H9 (cell line): ENCODE results near the gene CAV2. TPM values are rescaled to one million over a fixed set of nuclear protein-coding genes. Genes with fewer than 3 reads are reported as not detected.

Experiments
- DNase-seq: peaks from one replicate; pipeline ENCODE4 v3.0.0-alpha.2; 2017
- H2AFZ ChIP-seq: one replicate; pipeline ENCODE4 v1.6.1; 2013; ENCODE audit warnings: mild to moderate bottlenecking, low read length, control low read depth, moderate library complexity
- H2AK5ac ChIP-seq: 2 replicates; pipeline ENCODE4 v1.6.1; 2013; ENCODE audit warnings: low read length, control low read depth, mixed read lengths; ENCODE audit not compliant: insufficient read length
- H2BK120ac ChIP-seq: one replicate; pipeline ENCODE4 v1.6.1; 2013; ENCODE audit warnings: low read depth, mild to moderate bottlenecking, low read length, control low read depth, inconsistent platforms; ENCODE audit not compliant: poor library complexity, severe bottlenecking
- H2BK12ac ChIP-seq: 2 replicates; pipeline ENCODE4 v1.6.1; 2013; ENCODE audit warnings: low read length, control low read depth, mixed read lengths, low read depth; ENCODE audit not compliant: insufficient read length
- H2BK15ac ChIP-seq: 2 replicates; pipeline ENCODE4 v1.6.1; 2013; ENCODE audit warnings: low read depth, low read length, control low read depth
- H2BK20ac ChIP-seq: one replicate; pipeline ENCODE4 v1.6.1; 2013; ENCODE audit warnings: low read depth, mild to moderate bottlenecking, low read length, control low read depth, inconsistent platforms; ENCODE audit not compliant: poor library complexity, severe bottlenecking
- H2BK5ac ChIP-seq: 2 replicates; pipeline ENCODE4 v1.6.1; 2013; ENCODE audit warnings: low read length, control low read depth, mixed read lengths; ENCODE audit not compliant: insufficient read length
- H3K14ac ChIP-seq: 2 replicates; pipeline ENCODE4 v1.6.1; 2013; ENCODE audit warnings: low read length, control low read depth; ENCODE audit not compliant: insufficient read depth
- H3K18ac ChIP-seq: 2 replicates; pipeline ENCODE4 v1.6.1; 2013; ENCODE audit warnings: low read depth, mild to moderate bottlenecking, mixed read lengths, low read length, control low read depth; ENCODE audit not compliant: insufficient read length
- H3K23ac ChIP-seq: 2 replicates; pipeline ENCODE4 v1.6.1; 2013; ENCODE audit warnings: low read length, control low read depth, mixed read lengths, low read depth; ENCODE audit not compliant: insufficient read length
- H3K23me2 ChIP-seq: 2 replicates; pipeline ENCODE4 v1.6.1; 2013; ENCODE audit warnings: low read depth, mild to moderate bottlenecking, mixed read lengths, low read length, control low read depth; ENCODE audit not compliant: insufficient read length, poor library complexity, severe bottlenecking
- H3K27ac ChIP-seq: 2 replicates; pipeline ENCODE4 v1.5.1; 2013; ENCODE audit warnings: low read length, control low read depth, mixed read lengths, low read depth; ENCODE audit not compliant: insufficient read length
- H3K27me3 ChIP-seq: 2 replicates; pipeline ENCODE4 v1.6.1; 2013; ENCODE audit warnings: low read length, control low read depth, inconsistent platforms; ENCODE audit not compliant: insufficient read depth
- H3K4ac ChIP-seq: 2 replicates; pipeline ENCODE4 v1.6.1; 2013; ENCODE audit warnings: low read depth, mild to moderate bottlenecking, control low read depth, inconsistent platforms, low read length, moderate library complexity
- H3K4me1 ChIP-seq: 2 replicates; pipeline ENCODE4 v1.6.1; 2013; ENCODE audit warnings: low read length, control low read depth, inconsistent platforms; ENCODE audit not compliant: insufficient read depth
- H3K4me2 ChIP-seq: 2 replicates; pipeline ENCODE4 v1.6.1; 2013; ENCODE audit warnings: low read length, control low read depth, mixed read lengths; ENCODE audit not compliant: insufficient read length, insufficient read depth
- H3K56ac ChIP-seq: 2 replicates; pipeline ENCODE4 v1.6.1; 2013; ENCODE audit warnings: low read depth, mild to moderate bottlenecking, mixed read lengths, low read length, control low read depth; ENCODE audit not compliant: insufficient read length
- H3K79me1 ChIP-seq: 2 replicates; pipeline ENCODE4 v1.6.1; 2013; ENCODE audit warnings: low read depth, mild to moderate bottlenecking, moderate library complexity, low read length, control low read depth, inconsistent platforms; ENCODE audit not compliant: insufficient read depth, poor library complexity, severe bottlenecking
- H3K79me2 ChIP-seq: 2 replicates; pipeline ENCODE4 v1.6.1; 2013; ENCODE audit warnings: low read length, control low read depth, inconsistent platforms; ENCODE audit not compliant: insufficient read depth
- H3K9ac ChIP-seq: 2 replicates; pipeline ENCODE4 v1.6.1; 2013; ENCODE audit warnings: low read length, control low read depth, mixed read lengths; ENCODE audit not compliant: insufficient read length; ENCODE audit errors: extremely low read depth
- H3K9me3 ChIP-seq: one replicate; pipeline ENCODE4 v1.6.1; 2013; ENCODE audit warnings: low read depth, low read length, inconsistent platforms; ENCODE audit not compliant: control insufficient read depth
- H3T11ph ChIP-seq: one replicate; pipeline ENCODE4 v1.6.1; 2013; ENCODE audit warnings: mild to moderate bottlenecking, low read length, control low read depth, inconsistent platforms
- H4K20me1 ChIP-seq: one replicate; pipeline ENCODE4 v1.6.1; 2013; ENCODE audit not compliant: control insufficient read depth, insufficient read length, insufficient read depth
- H4K5ac ChIP-seq: 2 replicates; pipeline ENCODE4 v1.6.1; 2013; ENCODE audit warnings: low read depth, mild to moderate bottlenecking, mixed read lengths, low read length, control low read depth; ENCODE audit not compliant: insufficient read length
- H4K8ac ChIP-seq: replicated peaks from 2 replicates; pipeline ENCODE4 v1.6.1; 2013; ENCODE audit warnings: low read length, control low read depth, mixed read lengths, low read depth; ENCODE audit not compliant: insufficient read length
- H4K91ac ChIP-seq: 2 replicates; pipeline ENCODE4 v1.6.1; 2013; ENCODE audit warnings: low read depth, mild to moderate bottlenecking, moderate library complexity, mixed read lengths, low read length, control low read depth; ENCODE audit not compliant: insufficient read length
- H3K27ac Mint-ChIP-seq, 3 experiments: 2 replicates in 2 of 3; 3 replicates in 1 of 3; pipeline ENCODE4 v1.8.0; 2020 to 2021; ENCODE audit warnings: mixed read lengths in 3 of 3, mild to moderate bottlenecking in 1 of 3, moderate library complexity in 1 of 3
- H3K27me3 Mint-ChIP-seq: 2 replicates; pipeline ENCODE4 v1.8.0; 2021; ENCODE audit warnings: low read depth, mild to moderate bottlenecking, moderate library complexity, mixed read lengths
- H3K36me3 Mint-ChIP-seq, 3 experiments: 2 replicates in 2 of 3; 3 replicates in 1 of 3; pipeline ENCODE4 v1.8.0; 2020 to 2021; ENCODE audit warnings: low read depth in 3 of 3, mixed read lengths in 3 of 3; ENCODE audit not compliant: insufficient read depth in 1 of 3
- H3K4me1 Mint-ChIP-seq, 2 experiments: 2 replicates each; pipeline ENCODE4 v1.8.0; 2020; ENCODE audit warnings: mixed read lengths in 2 of 2
- H3K4me3 Mint-ChIP-seq, 2 experiments: 2 replicates in 1 of 2; 3 replicates in 1 of 2; pipeline ENCODE4 v1.8.0; 2020 to 2021; ENCODE audit warnings: mild to moderate bottlenecking in 2 of 2, mixed read lengths in 2 of 2, moderate library complexity in 1 of 2
- H3K9me3 Mint-ChIP-seq, 2 experiments: 2 replicates in 1 of 2; 3 replicates in 1 of 2; pipeline ENCODE4 v1.8.0; 2020; ENCODE audit warnings: mild to moderate bottlenecking in 2 of 2, mixed read lengths in 2 of 2, moderate library complexity in 1 of 2
- WGBS: extraction: QIAGEN DNeasy Blood & Tissue Kit; methylation state at CpG from one replicate; pipeline ENCODE4 v1.1.7; 2013; ENCODE audit warnings: missing lambda C conversion rate, low lambda C conversion rate, mixed read lengths; ENCODE audit not compliant: insufficient read length; ENCODE audit errors: extremely low coverage; 5-methylcytosine and 5-hydroxymethylcytosine counted together
- total RNA-seq: library from RNA; stranded (reverse); gene quantifications from 2 replicates; pipeline ENCODE4 v1.2.1, GENCODE V29; 2021
- TF ChIP-seq, protein P1 (sequence below): fragments of 200-600 bp; sonication (generic); conservative IDR thresholded peaks from 3 replicates; pipeline ENCODE4 v1.8.0; 2021; ENCODE audit warnings: antibody characterized with exemption, mild to moderate bottlenecking

Gene CAV2
- total RNA-seq, 1 experiment from 2014 or later = 3.7 TPM

GRCh38 chr7:116526897-116527296 is 27.4 kb downstream of the CAV2 start:
- no peaks in the 10 kb centered on the region for H3K9me3 ChIP-seq
- H3K18ac ChIP-seq = no peak overlapping the region
- Mint-ChIP-seq H3K4me3 (peak overlapping the region; percentile 84 to 97), H3K27ac (no peak overlapping the region), H3K9me3 (no peaks in the 10 kb centered on the region), H3K36me3 (no peaks in the 10 kb centered on the region), H3K27me3 (peaks cover 19% of the 10 kb centered on the region), H3K4me1 (peaks cover 46 to 51% of the 10 kb centered on the region in 2 experiments)
- H2AK5ac ChIP-seq = no peak overlapping the region
- H2AFZ ChIP-seq = no peak overlapping the region
- no peak overlapping the region for H2BK12ac ChIP-seq
- no peak overlapping the region for H3K56ac ChIP-seq
- H4K20me1 ChIP-seq = no peaks in the 10 kb centered on the region
- no peaks in the 10 kb centered on the region for H3K27me3 ChIP-seq
- H3K9ac ChIP-seq = no peak overlapping the region
- no peak overlapping the region for H3T11ph ChIP-seq
- H2BK120ac ChIP-seq = no peak overlapping the region
- H2BK5ac ChIP-seq = no peak overlapping the region
- no peak overlapping the region for H2BK15ac ChIP-seq
- no peaks in the 10 kb centered on the region for H3K79me2 ChIP-seq
- no peak overlapping the region for H4K91ac ChIP-seq
- H4K8ac ChIP-seq = no peak overlapping the region
- H3K4me1 ChIP-seq = peaks cover 4% of the 10 kb centered on the region; the same call in 1 of the 2 replicates
- no CpG with 5 or more reads among the region's 5 CpGs for WGBS
- DNase-seq = no peak
- no peak overlapping the region for H2BK20ac ChIP-seq
- TF ChIP-seq, protein P1, sequence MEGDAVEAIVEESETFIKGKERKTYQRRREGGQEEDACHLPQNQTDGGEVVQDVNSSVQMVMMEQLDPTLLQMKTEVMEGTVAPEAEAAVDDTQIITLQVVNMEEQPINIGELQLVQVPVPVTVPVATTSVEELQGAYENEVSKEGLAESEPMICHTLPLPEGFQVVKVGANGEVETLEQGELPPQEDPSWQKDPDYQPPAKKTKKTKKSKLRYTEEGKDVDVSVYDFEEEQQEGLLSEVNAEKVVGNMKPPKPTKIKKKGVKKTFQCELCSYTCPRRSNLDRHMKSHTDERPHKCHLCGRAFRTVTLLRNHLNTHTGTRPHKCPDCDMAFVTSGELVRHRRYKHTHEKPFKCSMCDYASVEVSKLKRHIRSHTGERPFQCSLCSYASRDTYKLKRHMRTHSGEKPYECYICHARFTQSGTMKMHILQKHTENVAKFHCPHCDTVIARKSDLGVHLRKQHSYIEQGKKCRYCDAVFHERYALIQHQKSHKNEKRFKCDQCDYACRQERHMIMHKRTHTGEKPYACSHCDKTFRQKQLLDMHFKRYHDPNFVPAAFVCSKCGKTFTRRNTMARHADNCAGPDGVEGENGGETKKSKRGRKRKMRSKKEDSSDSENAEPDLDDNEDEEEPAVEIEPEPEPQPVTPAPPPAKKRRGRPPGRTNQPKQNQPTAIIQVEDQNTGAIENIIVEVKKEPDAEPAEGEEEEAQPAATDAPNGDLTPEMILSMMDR = no peak
- peaks cover 20% of the 10 kb centered on the region for H3K23me2 ChIP-seq
- peak overlapping the region; percentile 90 for H3K4me2 ChIP-seq
- no peak overlapping the region for H3K23ac ChIP-seq
- no peak overlapping the region for H3K4ac ChIP-seq
- H3K27ac ChIP-seq = no peak overlapping the region
- H3K14ac ChIP-seq = no peak overlapping the region
- no peaks in the 10 kb centered on the region for H3K79me1 ChIP-seq
- no peak overlapping the region for H4K5ac ChIP-seq
